H1 (cell line): ENCODE data around the gene ERICH3. TPM values are rescaled to one million over a fixed set of nuclear protein-coding genes. Genes with fewer than 3 reads are reported as not detected.
A peak's percentile ranks its signal among the peaks of the same experiment; 100 is the strongest.

Experiments used
- CTCF ChIA-PET: fragments of 300-600 bp; sonication (Branson Sonifier 250); formaldehyde crosslinking; loops from one replicate; lab custom pipeline; 2021; ENCODE audit not compliant: partially characterized antibody; lab: Charles Lee
- POLR2A ChIA-PET: fragments of 300-600 bp; sonication (Branson Sonifier 250); formaldehyde crosslinking; loops from one replicate; lab custom pipeline; 2021; ENCODE audit warnings: inconsistent platforms; ENCODE audit not compliant: partially characterized antibody; lab: Charles Lee
- DNase-seq, 2 experiments: peaks; one replicate each; pipeline versions ENCODE4 v3.0.0 to v3.0.0-alpha.2; 2010 to 2022; ENCODE audit warnings: low spot score in 2 of 2, low read depth in 1 of 2, mixed read lengths in 1 of 2
- FAIRE-seq: peaks from 2 replicates; lab custom pipeline; 2011; peaks lifted over from hg19 to GRCh38; lab: Jason Lieb, UNC
- H2AFZ ChIP-seq: 2 replicates; pipeline ENCODE4 v1.8.1; 2012; ENCODE audit warnings: low read length, inconsistent platforms
- H2AK5ac ChIP-seq: 2 replicates; pipeline ENCODE4 v1.6.1; 2013; ENCODE audit warnings: low read depth, low read length
- H2BK120ac ChIP-seq: replicated peaks from 2 replicates; pipeline ENCODE3; 2013; ENCODE audit warnings: low read depth, low read length, inconsistent platforms
- H2BK12ac ChIP-seq: 2 replicates; pipeline ENCODE4 v1.6.1; 2013; ENCODE audit warnings: low read depth, low read length
- H2BK15ac ChIP-seq: 2 replicates; pipeline ENCODE4 v1.6.1; 2013; ENCODE audit warnings: low read length
- H2BK20ac ChIP-seq: 2 replicates; pipeline ENCODE4 v1.6.1; 2013; ENCODE audit warnings: low read length
- H2BK5ac ChIP-seq: 2 replicates; pipeline ENCODE4 v1.6.1; 2013; ENCODE audit warnings: low read depth, low read length
- H3K14ac ChIP-seq: 2 replicates; pipeline ENCODE4 v1.6.1; 2013; ENCODE audit warnings: inconsistent platforms; ENCODE audit not compliant: insufficient read length
- H3K18ac ChIP-seq: 2 replicates; pipeline ENCODE4 v1.6.1; 2013; ENCODE audit warnings: low read length; ENCODE audit errors: extremely low read depth
- H3K23ac ChIP-seq: 2 replicates; pipeline ENCODE4 v1.6.1; 2013; ENCODE audit warnings: inconsistent platforms; ENCODE audit not compliant: insufficient read length
- H3K23me2 ChIP-seq: 2 replicates; pipeline ENCODE4 v1.6.1; 2013; ENCODE audit warnings: low read depth, low read length
- H3K27ac ChIP-seq: 2 replicates; pipeline ENCODE4 v1.6.1; 2011; ENCODE audit warnings: low read depth, low read length, inconsistent platforms
- H3K27me3 ChIP-seq, 4 experiments: replicated peaks in 1 of 4; 1 replicate in 1 of 4; 2 replicates in 3 of 4; pipeline versions ENCODE4 v1.6.1 to v1.8.1; 2011 to 2013; ENCODE audit warnings: low read length in 3 of 4, mild to moderate bottlenecking in 3 of 4, inconsistent platforms in 2 of 4, mixed read lengths in 2 of 4, moderate library complexity in 1 of 4; ENCODE audit not compliant: control insufficient read depth in 3 of 4, insufficient read depth in 3 of 4; ENCODE audit errors: extremely low read depth in 1 of 4
- H3K36me3 ChIP-seq, 4 experiments: 2 replicates each; pipeline versions ENCODE4 v1.6.1 to v1.8.1; 2011 to 2013; ENCODE audit warnings: mild to moderate bottlenecking in 4 of 4, low read length in 3 of 4, moderate library complexity in 2 of 4, control low read depth in 1 of 4, inconsistent platforms in 1 of 4; ENCODE audit not compliant: insufficient read depth in 4 of 4, control insufficient read depth in 2 of 4
- H3K4ac ChIP-seq: replicated peaks from 2 replicates; pipeline ENCODE3; 2013; ENCODE audit warnings: low read length, low read depth, mixed read lengths, inconsistent platforms; ENCODE audit not compliant: insufficient read length
- H3K4me1 ChIP-seq, 4 experiments: replicated peaks in 1 of 4; 1 replicate in 1 of 4; 2 replicates in 3 of 4; pipeline versions ENCODE4 v1.6.1 to v1.8.1; 2011 to 2013; ENCODE audit warnings: low read length in 3 of 4, inconsistent platforms in 2 of 4, mixed read lengths in 1 of 4; ENCODE audit not compliant: insufficient read depth in 4 of 4, control insufficient read depth in 3 of 4
- H3K4me2 ChIP-seq, 2 experiments: 2 replicates each; pipeline versions ENCODE4 v1.6.1 to v1.8.1; 2011 to 2013; ENCODE audit warnings: low read depth in 2 of 2, low read length in 2 of 2, control low read depth in 1 of 2, inconsistent platforms in 1 of 2, mild to moderate bottlenecking in 1 of 2; ENCODE audit not compliant: insufficient read depth in 1 of 2
- H3K4me3 ChIP-seq, 4 experiments: fragments of 200-600, 300-600 bp in 1 of 4; sonication (generic), shearing (Covaris generic), sonication (Bioruptor Twin) in 1 of 4; 2 replicates each; pipeline versions ENCODE4 v1.5.1 to v1.8.1; 2011 to 2016; ENCODE audit warnings: low read length in 4 of 4, low read depth in 3 of 4, control low read depth in 2 of 4, inconsistent platforms in 2 of 4, mild to moderate bottlenecking in 2 of 4, mixed read lengths in 1 of 4, moderate library complexity in 1 of 4; ENCODE audit not compliant: insufficient read depth in 2 of 4; ENCODE audit errors: extremely low read depth in 1 of 4
- H3K56ac ChIP-seq: replicated peaks from 2 replicates; pipeline ENCODE3; 2013; ENCODE audit warnings: low read depth, mild to moderate bottlenecking, mixed read lengths, low read length, inconsistent platforms; ENCODE audit not compliant: insufficient read length
- H3K79me1 ChIP-seq: 2 replicates; pipeline ENCODE4 v1.6.1; 2013; ENCODE audit warnings: low read depth, low read length, control low read depth
- H3K79me2 ChIP-seq, 2 experiments: 2 replicates each; pipeline versions ENCODE4 v1.6.1 to v1.8.1; 2012 to 2013; ENCODE audit warnings: low read length in 2 of 2, mild to moderate bottlenecking in 2 of 2, inconsistent platforms in 1 of 2; ENCODE audit not compliant: insufficient read depth in 2 of 2, control insufficient read depth in 1 of 2
- H3K9ac ChIP-seq, 4 experiments: replicated peaks in 1 of 4; 1 replicate in 1 of 4; 2 replicates in 3 of 4; pipeline versions ENCODE4 v1.6.1 to v1.8.1; 2011 to 2013; ENCODE audit warnings: low read depth in 3 of 4, low read length in 3 of 4, control low read depth in 2 of 4, mild to moderate bottlenecking in 2 of 4, moderate library complexity in 2 of 4, inconsistent platforms in 1 of 4; ENCODE audit errors: extremely low read depth in 1 of 4
- H3K9me3 ChIP-seq, 2 experiments: 2 replicates each; pipeline versions ENCODE4 v1.6.1 to v1.8.1; 2012 to 2013; ENCODE audit warnings: mild to moderate bottlenecking in 2 of 2, moderate library complexity in 2 of 2, control low read depth in 1 of 2, inconsistent platforms in 1 of 2, low read depth in 1 of 2, low read length in 1 of 2, mixed read lengths in 1 of 2; ENCODE audit not compliant: insufficient read depth in 2 of 2
- H4K20me1 ChIP-seq, 2 experiments: replicated peaks in 1 of 2; 2 replicates each; pipeline versions ENCODE3 to v1.8.1; 2011 to 2013; ENCODE audit warnings: inconsistent platforms in 2 of 2, low read length in 2 of 2, mild to moderate bottlenecking in 1 of 2; ENCODE audit not compliant: insufficient read depth in 2 of 2, control insufficient read depth in 1 of 2
- H4K5ac ChIP-seq: 2 replicates; pipeline ENCODE4 v1.6.1; 2013; ENCODE audit warnings: low read length, low read depth, mixed read lengths, inconsistent platforms; ENCODE audit not compliant: insufficient read length
- H4K8ac ChIP-seq: 2 replicates; pipeline ENCODE4 v1.8.0; 2013; ENCODE audit warnings: mild to moderate bottlenecking, moderate library complexity, low read length, inconsistent platforms; ENCODE audit not compliant: insufficient read depth; ENCODE audit errors: extremely low read depth
- H4K91ac ChIP-seq: replicated peaks from 2 replicates; pipeline ENCODE3; 2013; ENCODE audit warnings: low read length, mixed read lengths, inconsistent platforms; ENCODE audit not compliant: insufficient read length
- CEBPB ChIP-seq: IDR thresholded peaks from 2 replicates; pipeline ENCODE4 v1.6.1; 2012; ENCODE audit warnings: low read depth, low read length
- GABPA ChIP-seq: IDR thresholded peaks from 2 replicates; pipeline ENCODE4 v1.6.1; 2011; ENCODE audit warnings: mild to moderate bottlenecking, low read length, moderate library complexity, borderline replicate concordance; ENCODE audit not compliant: insufficient read depth
- GTF2F1 ChIP-seq: IDR thresholded peaks from 2 replicates; pipeline ENCODE4 v1.6.1; 2012; ENCODE audit warnings: low read depth, low read length, improper control_type of control experiment, borderline replicate concordance
- JUND ChIP-seq: IDR thresholded peaks from 2 replicates; pipeline ENCODE4 v1.6.1; 2011; ENCODE audit warnings: mild to moderate bottlenecking, improper control_type of control experiment, low read length
- KDM1A ChIP-seq: fragments of 200-600, 300-600 bp; sonication (generic); IDR thresholded peaks from 2 replicates; pipeline ENCODE4 v1.7.1; 2016; ENCODE audit warnings: mild to moderate bottlenecking, low read length, borderline replicate concordance
- NRF1 ChIP-seq: IDR thresholded peaks from 2 replicates; pipeline ENCODE4 v1.6.1; 2011; ENCODE audit warnings: mild to moderate bottlenecking, low read depth, low read length, improper control_type of control experiment
- SP1 ChIP-seq: IDR thresholded peaks from 2 replicates; pipeline ENCODE4 v1.6.1; 2011; ENCODE audit warnings: low read depth, low read length
- SRF ChIP-seq: IDR thresholded peaks from 2 replicates; pipeline ENCODE4 v1.6.1; 2011; ENCODE audit warnings: mild to moderate bottlenecking, low read depth, low read length, moderate library complexity
- TAF7 ChIP-seq: optimal IDR thresholded peaks from 2 replicates; pipeline ENCODE3; 2011; ENCODE audit warnings: low read depth, mild to moderate bottlenecking, inconsistent platforms, low read length, moderate library complexity, borderline replicate concordance
- ZNF274 ChIP-seq: IDR thresholded peaks from 2 replicates; pipeline ENCODE4 v1.7.0; 2012; ENCODE audit warnings: low read length, borderline replicate concordance; ENCODE audit errors: extremely low read depth
- WGBS, 2 experiments: shearing (Covaris generic) in 1 of 2; methylation state at CpG; one replicate each; pipeline versions ENCODE4 v1.1.6 to v1.1.7; 2013 to 2015; ENCODE audit warnings: low lambda C conversion rate in 2 of 2, mixed read lengths in 2 of 2, inconsistent platforms in 1 of 2, low coverage in 1 of 2, missing lambda C conversion rate in 1 of 2; ENCODE audit not compliant: insufficient replicate concordance in 2 of 2, insufficient coverage in 1 of 2, insufficient read length in 1 of 2; ENCODE audit errors: extremely low coverage in 1 of 2, missing lambda C conversion rate in 1 of 2; 5-methylcytosine and 5-hydroxymethylcytosine counted together
- polyA plus RNA-seq, 7 experiments: library from polyadenylated mRNA; depleted of rRNA in 3 of 7; stranded (reverse) in 5 of 7; unstranded in 2 of 7; fragments of >200 nt in 5 of 7; fragments of 200-250 nt in 2 of 7; gene quantifications; 1 replicate in 5 of 7; 2 replicates in 1 of 7; 4 replicates in 1 of 7; pipeline versions ENCODE4 v1.2.1 to v1.2.3, GENCODE V29; 2011 to 2013; ENCODE audit warnings: missing spikeins in 2 of 7, mixed read lengths in 2 of 7
- total RNA-seq: library from RNA; stranded (reverse); fragmentation: NEBNext Ultra II Directional; extraction: Animal tissue kit (Norgen Biotek cat#: 25700); gene quantifications from 2 replicates; pipeline ENCODE4 v1.2.1, GENCODE V29; 2021
- TF ChIP-seq, protein P1 (sequence below): IDR thresholded peaks from 2 replicates; pipeline ENCODE4 v1.6.1; 2012; ENCODE audit warnings: low read length, inconsistent platforms
- TF ChIP-seq, protein P2 (sequence below): IDR thresholded peaks from 2 replicates; pipeline ENCODE4 v1.6.1; 2012; ENCODE audit warnings: inconsistent platforms

Gene ERICH3
- total and polyA plus RNA-seq, 2 of the 8 experiments (the other 6 are each of a cell fraction or from before 2014, with no cell fraction given) = 0.02 TPM; not detected in 1

DNA sequence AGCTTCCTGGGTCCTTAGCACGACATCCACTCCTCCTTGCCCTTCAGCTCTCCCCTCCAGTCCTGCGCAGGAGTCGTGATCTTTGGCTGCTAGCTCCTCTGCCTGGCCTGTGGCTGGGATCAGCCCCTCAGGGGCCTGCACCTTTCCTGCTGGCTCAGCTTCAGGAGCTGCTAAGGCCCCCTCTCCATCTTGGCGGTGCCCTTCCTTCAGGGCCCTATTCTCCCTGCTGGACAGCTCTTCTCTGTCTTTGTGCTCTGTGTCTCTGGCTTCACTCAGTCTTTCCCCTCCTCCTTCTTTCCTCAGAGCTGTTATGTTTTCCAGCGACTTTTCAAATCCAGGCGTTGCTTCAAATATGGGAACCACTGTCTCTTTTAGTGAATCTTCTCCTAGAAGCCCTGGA lies 101.7 kb downstream of the ERICH3 start:
- no peak overlapping the region for H3K4me3 ChIP-seq
- peak overlapping the region; percentile 81 for H2BK5ac ChIP-seq
- no peak overlapping the region for H3K23ac ChIP-seq
- no peaks in the 10 kb centered on the region for H3K79me1 ChIP-seq
- H4K5ac ChIP-seq = no peak overlapping the region
- no peaks in the 10 kb centered on the region for H3K27me3 ChIP-seq
- H2BK12ac ChIP-seq = no peak overlapping the region
- no peaks in the 10 kb centered on the region for H3K23me2 ChIP-seq
- no peaks in the 10 kb centered on the region for H3K9me3 ChIP-seq
- no peak overlapping the region for H3K9ac ChIP-seq
- FAIRE-seq = no peak
- H3K4ac ChIP-seq = no peak overlapping the region
- H4K91ac ChIP-seq = no peak overlapping the region
- no peak overlapping the region for H3K56ac ChIP-seq
- no peak overlapping the region for H3K14ac ChIP-seq
- no peak for DNase-seq
- no peak overlapping the region for H2BK15ac ChIP-seq
- no peaks in the 10 kb centered on the region for H4K20me1 ChIP-seq
- no peaks in the 10 kb centered on the region for H3K36me3 ChIP-seq
- no peak overlapping the region for H3K4me2 ChIP-seq
- CTCF ChIA-PET = interaction anchor here (0.8 kb wide), 1 partner anchor 17 kb away, joined by 3 read pairs; no protein-coding TSS in a partner anchor
- 84% methylated on average over 6 of the region's 6 CpGs; no CpG with 5 or more reads in 1 of the 2 experiments for WGBS, 2 experiments
- H3K18ac ChIP-seq = no peak overlapping the region; the same call in 1 of the 2 replicates
- H3K79me2 ChIP-seq = no peaks in the 10 kb centered on the region
- no peak overlapping the region for H2BK20ac ChIP-seq
- H2AK5ac ChIP-seq = no peak overlapping the region
- peaks cover 0 to 7% (median 2%) of the 10 kb centered on the region in 4 experiments; a peak in 5 of 7 replicates for H3K4me1 ChIP-seq
- peak overlapping the region; percentile 33; the same call in 1 of the 2 replicates for H2AFZ ChIP-seq
- POLR2A ChIA-PET = no interaction called here
- no peak overlapping the region for H4K8ac ChIP-seq
- H2BK120ac ChIP-seq = no peak overlapping the region
- no peak overlapping the region for H3K27ac ChIP-seq
- TF ChIP-seq NRF1 (no peak), KDM1A (no peak), ZNF274 (no peak), SP1 (no peak), CEBPB (no peak), SRF (no peak), GABPA (no peak), TAF7 (no peak), JUND (no peak), GTF2F1 (no peak)
- TF ChIP-seq, protein P1, sequence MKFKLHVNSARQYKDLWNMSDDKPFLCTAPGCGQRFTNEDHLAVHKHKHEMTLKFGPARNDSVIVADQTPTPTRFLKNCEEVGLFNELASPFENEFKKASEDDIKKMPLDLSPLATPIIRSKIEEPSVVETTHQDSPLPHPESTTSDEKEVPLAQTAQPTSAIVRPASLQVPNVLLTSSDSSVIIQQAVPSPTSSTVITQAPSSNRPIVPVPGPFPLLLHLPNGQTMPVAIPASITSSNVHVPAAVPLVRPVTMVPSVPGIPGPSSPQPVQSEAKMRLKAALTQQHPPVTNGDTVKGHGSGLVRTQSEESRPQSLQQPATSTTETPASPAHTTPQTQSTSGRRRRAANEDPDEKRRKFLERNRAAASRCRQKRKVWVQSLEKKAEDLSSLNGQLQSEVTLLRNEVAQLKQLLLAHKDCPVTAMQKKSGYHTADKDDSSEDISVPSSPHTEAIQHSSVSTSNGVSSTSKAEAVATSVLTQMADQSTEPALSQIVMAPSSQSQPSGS = no peak
- TF ChIP-seq, protein P2, sequence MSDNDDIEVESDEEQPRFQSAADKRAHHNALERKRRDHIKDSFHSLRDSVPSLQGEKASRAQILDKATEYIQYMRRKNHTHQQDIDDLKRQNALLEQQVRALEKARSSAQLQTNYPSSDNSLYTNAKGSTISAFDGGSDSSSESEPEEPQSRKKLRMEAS = no peak
